PC-9 (cell line): Measurements from ENCODE around the gene GDPD4.

Experiments used
- CTCF ChIP-seq: fragments of 200-600 bp; sonication (generic); conservative IDR thresholded peaks from 2 replicates; pipeline ENCODE4 v1.6.1; 2017; ENCODE audit warnings: mixed run types, antibody characterized with exemption, mild to moderate bottlenecking, moderate library complexity
- EZH2 ChIP-seq: fragments of 200-600 bp; sonication (generic); IDR thresholded peaks from 2 replicates; pipeline ENCODE4 v1.8.0; 2017; ENCODE audit warnings: antibody characterized with exemption, low read depth

GRCh38 chr11:77187111-77187750, 114.3 kb downstream of the GDPD4 start:
- TF ChIP-seq CTCF: no peak
- no peak for TF ChIP-seq EZH2
